Neural progenitor cell (in vitro differentiated cells): ENCODE data around the gene KDM5B.

Experiments used
- CTCF ChIP-seq: fragments of 200-600 bp; sonication (generic); IDR thresholded peaks from 2 replicates; pipeline ENCODE4 v1.5.1; 2017; ENCODE audit warnings: antibody characterized with exemption, mild to moderate bottlenecking
- EZH2 ChIP-seq: fragments of 200-600 bp; sonication (generic); IDR thresholded peaks from 2 replicates; pipeline ENCODE4 v1.6.1; 2017; ENCODE audit warnings: antibody characterized with exemption, mild to moderate bottlenecking, moderate library complexity
- EZH2phosphoT487 ChIP-seq: fragments of 200-600 bp; sonication (generic); IDR thresholded peaks from 2 replicates; pipeline ENCODE4 v1.6.1; 2017; ENCODE audit warnings: antibody characterized with exemption

GRCh38 chr1:202706851-202707250 is 101.4 kb downstream of the KDM5B start:
- no peak for TF ChIP-seq CTCF
- TF ChIP-seq EZH2 = no peak
- no peak for TF ChIP-seq EZH2phosphoT487
